Measurements from ENCODE around the gene TST.
A peak's percentile ranks its signal among the peaks of the same experiment; 100 is the strongest.

TST gene

GRCh38 chr22:37032134-37032534 is 12.9 kb upstream of the TST start:
- no peak for DNase-seq (ENCODE audit: low read depth)

DNA sequence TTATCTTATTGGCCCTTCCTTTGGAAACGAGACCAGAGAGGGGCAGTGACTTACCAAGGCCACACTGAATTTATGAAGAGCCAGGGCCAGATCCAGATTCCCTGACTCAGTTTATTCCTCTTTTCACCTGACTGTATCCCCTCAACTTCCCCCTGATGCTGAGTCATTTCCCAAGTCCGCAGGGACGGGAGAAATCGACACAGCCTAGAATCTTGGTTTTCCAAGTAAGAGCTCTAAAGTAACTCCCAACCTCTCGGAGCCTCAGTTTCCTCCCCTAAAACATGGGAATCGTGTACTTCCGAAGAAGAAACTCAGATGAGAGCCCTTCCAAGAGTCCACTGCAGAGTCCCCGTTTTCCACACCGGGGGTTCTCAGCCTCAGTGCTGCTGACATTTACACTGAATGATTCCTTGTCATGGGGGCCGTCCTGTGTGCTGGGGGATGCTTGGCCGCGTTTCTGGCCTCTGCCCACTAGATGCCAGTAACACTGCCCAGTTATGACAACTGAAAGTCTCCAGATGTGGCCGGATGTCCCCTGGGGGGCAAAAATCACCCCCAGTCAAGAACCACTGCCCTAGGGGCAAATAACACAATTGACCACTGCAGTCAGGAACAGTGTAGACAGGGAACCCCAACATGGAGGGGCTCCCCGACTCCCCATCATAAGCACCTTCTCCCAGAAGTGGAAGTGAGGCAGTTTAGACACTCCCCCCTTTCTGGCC is 11.5 kb upstream of the TST start:
- no peak for DNase-seq (ENCODE audit: low read depth)

- no peak for DNase-seq (ENCODE audit: low read depth)
These were observed 9.7 kb upstream of the TST start for GRCh38 chr22:37028692-37029674.

DNA sequence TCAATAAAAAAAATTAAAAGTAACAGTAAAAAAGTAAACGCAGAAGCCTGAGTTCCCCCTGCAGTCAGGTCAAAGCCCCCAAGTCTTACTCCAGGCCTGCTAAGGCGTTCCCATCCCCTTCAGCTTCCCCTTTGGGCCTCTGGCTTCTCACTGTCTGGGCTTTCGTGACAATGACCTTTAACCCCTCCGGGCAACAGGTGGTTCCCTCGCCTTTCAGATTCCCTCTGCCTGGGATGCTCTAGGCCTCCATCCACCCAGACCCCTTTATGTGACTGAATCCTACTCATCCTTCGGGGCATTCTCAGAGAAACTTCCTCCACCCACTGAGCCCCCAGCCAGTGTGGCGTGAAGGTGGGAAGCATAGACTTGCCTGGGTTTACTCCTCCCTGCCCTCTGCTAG is 8.3 kb upstream of the TST start:
- no peak for DNase-seq (ENCODE audit: low read depth)

GRCh38 chr22:37026325-37026724 is 7.1 kb upstream of the TST start:
- DNase-seq (ENCODE audit: low read depth) = no peak

DNA sequence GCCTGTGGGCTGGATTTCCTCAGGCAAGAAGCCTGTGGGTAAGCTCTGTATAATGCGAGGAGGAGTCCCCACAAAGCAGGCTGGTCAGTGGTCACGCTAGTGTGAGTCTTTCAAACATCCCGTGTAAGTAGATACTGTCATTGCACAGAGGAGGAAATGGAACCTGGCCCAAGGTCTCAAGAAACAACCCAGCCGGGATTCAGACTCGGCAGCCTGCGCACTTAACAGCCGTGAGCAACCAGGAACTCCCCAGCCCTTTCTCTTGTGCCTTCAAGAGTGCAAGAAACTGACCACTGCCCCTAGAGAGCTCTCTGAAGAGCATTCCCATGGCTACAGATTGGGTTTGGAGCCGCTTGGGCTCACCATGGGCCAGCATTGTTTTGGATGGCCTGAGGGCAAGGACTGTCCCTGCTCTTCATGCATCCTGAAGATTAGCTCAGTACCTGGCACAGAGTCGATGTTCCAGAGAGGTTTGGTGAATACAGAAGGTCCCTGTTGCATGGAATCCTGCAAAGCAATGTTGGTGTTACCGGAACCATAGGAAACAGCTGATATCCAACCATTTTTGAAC is 6.3 kb upstream of the TST start:
- no peak for DNase-seq (ENCODE audit: low read depth)

GRCh38 chr22:37024339-37025157 is 5.3 kb upstream of the TST start:
- no peak for DNase-seq (ENCODE audit: low read depth)

DNA sequence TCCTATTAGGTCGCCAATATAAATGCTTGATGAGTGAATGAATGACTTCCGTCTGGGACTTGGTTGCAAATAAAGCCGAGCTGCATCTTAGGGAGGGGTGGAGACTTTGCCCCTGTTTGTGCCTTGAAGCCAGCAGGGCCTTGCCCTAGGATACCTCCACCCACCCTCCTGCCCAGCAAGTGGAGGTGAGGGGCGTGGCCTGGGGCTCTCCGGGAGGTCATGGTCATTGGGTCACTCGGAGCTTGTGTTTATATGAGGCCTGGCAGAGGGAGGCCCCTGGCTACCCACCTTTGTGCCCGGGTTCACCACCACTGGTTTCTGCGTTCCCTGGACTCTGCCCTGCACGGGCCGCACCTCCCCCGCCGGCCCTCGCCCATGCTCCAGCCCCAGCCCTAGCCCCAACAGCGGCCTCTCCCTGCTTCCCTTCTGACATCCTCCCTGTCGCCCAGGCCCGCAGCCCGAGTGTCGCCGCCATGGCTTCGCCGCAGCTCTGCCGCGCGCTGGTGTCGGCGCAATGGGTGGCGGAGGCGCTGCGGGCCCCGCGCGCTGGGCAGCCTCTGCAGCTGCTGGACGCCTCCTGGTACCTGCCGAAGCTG is 4.6 kb upstream of the TST start:
- no peak for DNase-seq (ENCODE audit: low read depth)

- no peak for DNase-seq (ENCODE audit: low read depth)
These were observed 3.5 kb upstream of the TST start for GRCh38 chr22:37022483-37023337.

DNA sequence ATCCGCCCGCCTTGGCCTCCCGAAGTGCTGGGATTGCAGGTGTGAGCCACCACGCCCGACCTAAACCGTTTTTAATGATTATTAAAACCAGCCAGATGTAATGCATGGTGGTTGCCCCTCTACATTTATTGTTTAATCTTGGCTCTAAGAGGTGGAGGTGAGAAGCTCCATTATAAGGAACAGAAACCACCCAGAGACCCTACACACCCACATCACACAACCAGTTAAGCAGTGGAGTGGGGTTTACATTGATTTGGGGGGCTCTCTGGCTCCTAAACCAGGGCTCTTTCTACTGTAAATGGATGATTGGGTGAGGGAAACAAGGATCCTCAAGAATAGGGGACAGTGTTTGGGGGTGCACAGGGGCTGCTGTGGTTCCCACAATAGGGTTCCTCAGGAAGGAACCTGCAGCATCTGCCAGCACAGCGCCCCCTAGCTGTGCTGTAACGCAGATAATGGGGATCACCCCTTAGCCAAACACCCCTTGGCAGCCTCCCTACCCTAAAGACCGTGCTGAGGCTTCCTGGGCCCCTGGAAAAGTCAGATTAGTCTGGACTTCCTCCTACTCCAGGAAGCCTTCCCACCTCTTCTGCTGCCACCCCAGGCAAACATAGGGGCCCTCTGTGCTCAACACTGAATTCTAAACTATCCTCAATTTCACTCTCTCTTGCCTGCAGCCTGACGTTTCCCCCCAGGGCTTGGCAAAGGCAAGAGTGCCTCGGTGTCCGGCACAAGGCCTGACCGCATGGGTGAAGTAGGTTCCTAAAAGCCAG is 2.6 kb upstream of the TST start:
- peak; percentile 49 for DNase-seq (ENCODE audit: low read depth)

GRCh38 chr22:37021041-37021440 is 1.8 kb upstream of the TST start:
- DNase-seq (ENCODE audit: low read depth) = no peak

DNA sequence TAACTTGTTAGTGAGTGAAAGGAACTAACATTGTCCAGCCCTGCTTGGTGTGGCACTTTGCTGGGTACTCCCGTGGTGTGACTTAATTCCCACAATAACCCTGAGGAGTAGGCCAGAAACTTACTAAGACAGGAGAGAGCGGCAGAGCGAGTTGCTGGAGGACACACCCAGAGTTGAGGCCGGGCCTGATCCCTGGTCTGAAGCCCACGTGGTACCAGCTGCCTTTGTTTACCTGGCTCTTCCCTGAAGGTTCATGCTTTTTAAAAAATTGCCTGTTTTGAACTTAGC is 889 bp upstream of the TST start:
- no peak for DNase-seq (ENCODE audit: low read depth)

DNA sequence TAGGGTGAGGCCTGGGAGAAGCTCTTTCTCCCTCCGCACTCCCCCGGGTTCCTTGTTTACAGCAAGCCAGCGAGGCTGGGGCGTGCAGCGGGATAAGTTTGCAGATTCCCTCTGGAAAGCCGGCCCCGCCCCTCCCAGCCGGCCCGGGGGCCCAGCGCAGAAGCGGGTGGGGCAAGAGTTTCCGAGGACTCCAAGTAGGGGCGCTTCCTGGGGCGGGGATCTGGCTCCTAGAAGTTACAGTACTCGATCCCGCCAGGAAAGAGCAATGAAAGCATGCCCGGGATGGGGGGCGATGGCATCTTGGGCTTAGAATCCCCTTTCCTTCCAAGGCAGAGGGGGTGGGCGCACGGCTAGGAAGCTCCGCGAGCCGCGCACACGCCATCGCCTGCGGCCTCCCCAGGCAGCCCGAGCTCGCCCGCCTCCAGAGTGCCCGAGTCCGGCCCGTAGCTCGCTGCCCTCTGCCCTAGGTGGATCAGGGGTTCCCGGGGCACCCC is 385 bp downstream of the TST start:
- no peak for DNase-seq (ENCODE audit: low read depth)

DNA sequence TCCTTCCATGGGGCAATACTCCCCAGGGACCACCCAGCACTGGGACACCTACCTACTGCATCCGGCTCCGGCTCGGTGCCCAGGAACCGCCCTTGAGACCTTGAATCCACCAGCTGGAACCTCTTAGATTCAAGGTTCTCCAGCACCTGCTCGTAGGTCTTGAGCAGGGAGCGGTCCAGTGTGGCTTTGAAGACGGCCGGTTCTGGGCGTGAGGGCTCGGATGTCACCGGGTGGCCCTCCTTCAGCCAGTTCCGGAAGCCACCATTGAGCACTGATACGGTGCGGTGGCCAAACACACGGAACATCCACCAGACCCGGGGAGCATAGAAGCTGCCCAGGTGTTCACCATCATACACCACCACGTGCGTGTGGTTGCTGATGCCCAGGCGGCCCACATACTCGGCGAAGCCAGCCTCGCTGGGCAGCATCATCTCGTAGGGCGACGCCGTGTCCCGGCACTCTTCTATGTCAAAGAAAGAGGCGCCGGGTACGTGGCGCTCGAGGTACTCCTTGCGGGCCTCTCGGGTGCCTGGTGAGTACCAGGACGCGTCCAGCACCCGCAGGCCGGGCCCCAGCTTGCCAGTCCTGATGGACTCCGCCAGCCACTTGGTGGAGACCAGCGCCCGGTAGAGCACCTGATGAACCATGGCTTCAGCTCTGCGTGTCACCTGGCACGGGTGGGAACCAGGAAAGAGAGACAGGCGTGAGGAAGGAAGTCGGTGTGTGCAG is 997 bp downstream of the TST start:
- DNase-seq (ENCODE audit: low read depth) = no peak

GRCh38 chr22:37017356-37017755 is 1.9 kb downstream of the TST start:
- DNase-seq (ENCODE audit: low read depth) = no peak

GRCh38 chr22:37016134-37016910 is 2.9 kb downstream of the TST start:
- DNase-seq (ENCODE audit: low read depth) = no peak

DNA sequence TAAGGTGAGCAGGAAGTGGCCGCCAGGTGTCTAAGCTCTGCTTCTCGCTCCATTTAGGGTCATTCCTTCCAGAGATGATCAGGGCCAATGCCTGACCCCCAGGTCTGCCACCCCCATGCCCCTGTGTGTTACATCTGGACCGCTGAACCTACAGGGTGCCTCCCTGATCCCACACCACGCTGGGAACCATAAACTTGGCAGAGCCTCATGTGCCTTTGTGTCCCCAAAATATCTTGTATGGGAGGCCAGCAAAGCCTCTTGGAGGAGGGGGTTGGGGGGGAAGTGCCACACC is 3.7 kb downstream of the TST start:
- no peak for DNase-seq (ENCODE audit: low read depth)

GRCh38 chr22:37014835-37015586 is 4.2 kb downstream of the TST start:
- no peak for DNase-seq (ENCODE audit: low read depth)
